Liver (tissue), 3 donors: ENCODE data around the gene CORO2A.
A peak's percentile ranks its signal among the peaks of the same experiment; 100 is the strongest.

Experiments used
- EGR1 ChIP-seq, 2 donors: IDR thresholded peaks; 2 replicates each; pipeline ENCODE4 v1.6.1; 2016 to 2018; ENCODE audit warnings: antibody characterized with exemption in 2 of 2, low read depth in 2 of 2
- FOXA1 ChIP-seq: IDR thresholded peaks from 2 replicates; pipeline ENCODE4 v1.6.1; 2016; ENCODE audit warnings: antibody characterized with exemption
- GABPA ChIP-seq, 2 donors: IDR thresholded peaks in 1 of 2; conservative IDR thresholded peaks in 1 of 2; 2 replicates each; pipeline ENCODE4 v1.6.1; 2016; ENCODE audit warnings: antibody characterized with exemption in 2 of 2, mild to moderate bottlenecking in 1 of 2, moderate library complexity in 1 of 2
- HNF4G ChIP-seq: IDR thresholded peaks from 2 replicates; pipeline ENCODE4 v1.6.1; 2016; ENCODE audit warnings: antibody characterized with exemption
- RAD21 ChIP-seq, 2 donors: IDR thresholded peaks; 2 replicates each; pipeline ENCODE4 v1.6.1; 2016; ENCODE audit warnings: antibody characterized with exemption in 2 of 2, mild to moderate bottlenecking in 2 of 2
- RXRA ChIP-seq, 2 donors: IDR thresholded peaks; 2 replicates each; pipeline ENCODE4 v1.6.1; 2017 to 2018; ENCODE audit warnings: antibody characterized with exemption in 2 of 2, mild to moderate bottlenecking in 1 of 2
- SP1 ChIP-seq: IDR thresholded peaks from 2 replicates; pipeline ENCODE4 v1.6.1; 2018; ENCODE audit warnings: antibody characterized with exemption, mild to moderate bottlenecking
- TAF1 ChIP-seq: conservative IDR thresholded peaks from 2 replicates; pipeline ENCODE4 v1.6.1; 2016; ENCODE audit warnings: antibody characterized with exemption, mild to moderate bottlenecking
- YY1 ChIP-seq: IDR thresholded peaks from 2 replicates; pipeline ENCODE4 v1.6.1; 2016; ENCODE audit warnings: antibody characterized with exemption, mild to moderate bottlenecking
- TF ChIP-seq, protein P1 (sequence below): IDR thresholded peaks from 2 replicates; pipeline ENCODE4 v1.6.1; 2016; ENCODE audit warnings: antibody characterized with exemption, mild to moderate bottlenecking
- TF ChIP-seq, protein P2 (sequence below): fragments of 150-350 bp; IDR thresholded peaks from 2 replicates; pipeline ENCODE4 v1.5.1; 2017; ENCODE audit warnings: improper control_type of control experiment, low read depth, low read length; ENCODE audit not compliant: missing input control
- TF ChIP-seq, protein P3 (sequence below): IDR thresholded peaks from 2 replicates; pipeline ENCODE4 v1.6.1; 2016; ENCODE audit warnings: antibody characterized with exemption
- TF ChIP-seq, protein P4 (sequence below): IDR thresholded peaks from 2 replicates; pipeline ENCODE4 v1.6.1; 2016; ENCODE audit warnings: antibody characterized with exemption
- TF ChIP-seq, protein P5 (sequence below): IDR thresholded peaks from 2 replicates; pipeline ENCODE4 v1.6.1; 2016; ENCODE audit warnings: antibody characterized with exemption
- donor health status: healthy.
- donor health status: healthy.

DNA sequence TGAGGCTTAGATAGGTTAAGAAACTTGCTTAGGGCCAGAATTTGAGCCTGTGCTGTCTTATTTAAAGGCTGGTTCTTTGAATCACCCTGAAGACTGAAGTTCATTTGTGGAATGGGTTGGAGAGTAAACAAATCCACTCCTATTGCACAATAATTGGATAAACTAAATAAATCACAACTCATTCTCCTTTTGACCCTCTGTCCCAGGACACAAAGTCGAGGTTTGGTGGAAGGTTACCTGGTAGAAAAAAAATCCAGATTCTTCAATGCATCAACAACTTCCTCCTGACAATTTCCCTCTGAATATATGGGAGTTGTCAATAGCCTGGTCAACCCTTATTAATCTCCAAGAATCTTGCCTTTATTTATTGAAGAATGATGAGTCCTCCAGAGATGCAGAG, 34.1 kb upstream of the CORO2A start:
- peak; percentile 95 for TF ChIP-seq SP1
- TF ChIP-seq RXRA (IDR thresholded peaks at IDR 0.05), result peak; percentile 90 to 96
- TF ChIP-seq, protein P1, sequence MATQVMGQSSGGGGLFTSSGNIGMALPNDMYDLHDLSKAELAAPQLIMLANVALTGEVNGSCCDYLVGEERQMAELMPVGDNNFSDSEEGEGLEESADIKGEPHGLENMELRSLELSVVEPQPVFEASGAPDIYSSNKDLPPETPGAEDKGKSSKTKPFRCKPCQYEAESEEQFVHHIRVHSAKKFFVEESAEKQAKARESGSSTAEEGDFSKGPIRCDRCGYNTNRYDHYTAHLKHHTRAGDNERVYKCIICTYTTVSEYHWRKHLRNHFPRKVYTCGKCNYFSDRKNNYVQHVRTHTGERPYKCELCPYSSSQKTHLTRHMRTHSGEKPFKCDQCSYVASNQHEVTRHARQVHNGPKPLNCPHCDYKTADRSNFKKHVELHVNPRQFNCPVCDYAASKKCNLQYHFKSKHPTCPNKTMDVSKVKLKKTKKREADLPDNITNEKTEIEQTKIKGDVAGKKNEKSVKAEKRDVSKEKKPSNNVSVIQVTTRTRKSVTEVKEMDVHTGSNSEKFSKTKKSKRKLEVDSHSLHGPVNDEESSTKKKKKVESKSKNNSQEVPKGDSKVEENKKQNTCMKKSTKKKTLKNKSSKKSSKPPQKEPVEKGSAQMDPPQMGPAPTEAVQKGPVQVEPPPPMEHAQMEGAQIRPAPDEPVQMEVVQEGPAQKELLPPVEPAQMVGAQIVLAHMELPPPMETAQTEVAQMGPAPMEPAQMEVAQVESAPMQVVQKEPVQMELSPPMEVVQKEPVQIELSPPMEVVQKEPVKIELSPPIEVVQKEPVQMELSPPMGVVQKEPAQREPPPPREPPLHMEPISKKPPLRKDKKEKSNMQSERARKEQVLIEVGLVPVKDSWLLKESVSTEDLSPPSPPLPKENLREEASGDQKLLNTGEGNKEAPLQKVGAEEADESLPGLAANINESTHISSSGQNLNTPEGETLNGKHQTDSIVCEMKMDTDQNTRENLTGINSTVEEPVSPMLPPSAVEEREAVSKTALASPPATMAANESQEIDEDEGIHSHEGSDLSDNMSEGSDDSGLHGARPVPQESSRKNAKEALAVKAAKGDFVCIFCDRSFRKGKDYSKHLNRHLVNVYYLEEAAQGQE, result peak; percentile 87
- TF ChIP-seq, protein P2, sequence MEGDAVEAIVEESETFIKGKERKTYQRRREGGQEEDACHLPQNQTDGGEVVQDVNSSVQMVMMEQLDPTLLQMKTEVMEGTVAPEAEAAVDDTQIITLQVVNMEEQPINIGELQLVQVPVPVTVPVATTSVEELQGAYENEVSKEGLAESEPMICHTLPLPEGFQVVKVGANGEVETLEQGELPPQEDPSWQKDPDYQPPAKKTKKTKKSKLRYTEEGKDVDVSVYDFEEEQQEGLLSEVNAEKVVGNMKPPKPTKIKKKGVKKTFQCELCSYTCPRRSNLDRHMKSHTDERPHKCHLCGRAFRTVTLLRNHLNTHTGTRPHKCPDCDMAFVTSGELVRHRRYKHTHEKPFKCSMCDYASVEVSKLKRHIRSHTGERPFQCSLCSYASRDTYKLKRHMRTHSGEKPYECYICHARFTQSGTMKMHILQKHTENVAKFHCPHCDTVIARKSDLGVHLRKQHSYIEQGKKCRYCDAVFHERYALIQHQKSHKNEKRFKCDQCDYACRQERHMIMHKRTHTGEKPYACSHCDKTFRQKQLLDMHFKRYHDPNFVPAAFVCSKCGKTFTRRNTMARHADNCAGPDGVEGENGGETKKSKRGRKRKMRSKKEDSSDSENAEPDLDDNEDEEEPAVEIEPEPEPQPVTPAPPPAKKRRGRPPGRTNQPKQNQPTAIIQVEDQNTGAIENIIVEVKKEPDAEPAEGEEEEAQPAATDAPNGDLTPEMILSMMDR, result no peak
- TF ChIP-seq, protein P3, sequence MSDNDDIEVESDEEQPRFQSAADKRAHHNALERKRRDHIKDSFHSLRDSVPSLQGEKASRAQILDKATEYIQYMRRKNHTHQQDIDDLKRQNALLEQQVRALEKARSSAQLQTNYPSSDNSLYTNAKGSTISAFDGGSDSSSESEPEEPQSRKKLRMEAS, result peak; percentile 74
- TF ChIP-seq, protein P4, sequence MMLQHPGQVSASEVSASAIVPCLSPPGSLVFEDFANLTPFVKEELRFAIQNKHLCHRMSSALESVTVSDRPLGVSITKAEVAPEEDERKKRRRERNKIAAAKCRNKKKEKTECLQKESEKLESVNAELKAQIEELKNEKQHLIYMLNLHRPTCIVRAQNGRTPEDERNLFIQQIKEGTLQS, result peak; percentile 39
- TF ChIP-seq FOXA1, result peak; percentile 80
- peak; percentile 68 for TF ChIP-seq YY1
- TF ChIP-seq GABPA (IDR thresholded peaks at IDR 0.05 in 1 of 2, conservative IDR thresholded peaks at IDR 0.05 in 1 of 2), result no peak
- peak; percentile 34 to 46 for TF ChIP-seq RAD21 (IDR thresholded peaks at IDR 0.05)
- TF ChIP-seq HNF4G, result peak; percentile 94
- no peak for TF ChIP-seq TAF1
- TF ChIP-seq EGR1 (IDR thresholded peaks at IDR 0.05; ENCODE audit: low read depth in 2 of 2), result peak in 1 of 2 donors; percentile 65
- TF ChIP-seq, protein P5, sequence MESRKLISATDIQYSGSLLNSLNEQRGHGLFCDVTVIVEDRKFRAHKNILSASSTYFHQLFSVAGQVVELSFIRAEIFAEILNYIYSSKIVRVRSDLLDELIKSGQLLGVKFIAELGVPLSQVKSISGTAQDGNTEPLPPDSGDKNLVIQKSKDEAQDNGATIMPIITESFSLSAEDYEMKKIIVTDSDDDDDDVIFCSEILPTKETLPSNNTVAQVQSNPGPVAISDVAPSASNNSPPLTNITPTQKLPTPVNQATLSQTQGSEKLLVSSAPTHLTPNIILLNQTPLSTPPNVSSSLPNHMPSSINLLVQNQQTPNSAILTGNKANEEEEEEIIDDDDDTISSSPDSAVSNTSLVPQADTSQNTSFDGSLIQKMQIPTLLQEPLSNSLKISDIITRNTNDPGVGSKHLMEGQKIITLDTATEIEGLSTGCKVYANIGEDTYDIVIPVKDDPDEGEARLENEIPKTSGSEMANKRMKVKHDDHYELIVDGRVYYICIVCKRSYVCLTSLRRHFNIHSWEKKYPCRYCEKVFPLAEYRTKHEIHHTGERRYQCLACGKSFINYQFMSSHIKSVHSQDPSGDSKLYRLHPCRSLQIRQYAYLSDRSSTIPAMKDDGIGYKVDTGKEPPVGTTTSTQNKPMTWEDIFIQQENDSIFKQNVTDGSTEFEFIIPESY, result peak; percentile 78
